AG04450 (cell line): Measurements from ENCODE around the gene HPD. TPM values are rescaled to one million over a fixed set of nuclear protein-coding genes. Genes with fewer than 3 reads are reported as not detected.

Source experiments
- CTCF ChIA-PET: fragments of 300-600, 350-600 bp; formaldehyde crosslinking; extraction: SDS; loops from one replicate; lab custom pipeline; 2022; ENCODE audit warnings: antibody characterized with exemption, inconsistent platforms; lab: Charles Lee
- POLR2A ChIA-PET: fragments of 350-600 bp; formaldehyde crosslinking; extraction: SDS; loops from one replicate; lab custom pipeline; 2021; ENCODE audit warnings: antibody characterized with exemption, inconsistent platforms; lab: Yijun Ruan, JAX
- DNase-seq: peaks from one replicate; pipeline ENCODE4 v3.0.0-alpha.2; 2011; ENCODE audit warnings: low read depth, low spot score
- H3K27ac ChIP-seq: one replicate; pipeline ENCODE4 v1.5.1; 2012; ENCODE audit warnings: low read depth, low read length, control low read depth
- H3K27me3 ChIP-seq: one replicate; pipeline ENCODE4 v1.6.0; 2012; ENCODE audit warnings: low read length; ENCODE audit not compliant: control insufficient read depth, insufficient read depth
- H3K4me3 ChIP-seq: 2 replicates; pipeline ENCODE4 v1.5.1; 2011; ENCODE audit warnings: mild to moderate bottlenecking, low read depth, low read length, control low read depth
- H3K9me3 ChIP-seq: 2 replicates; pipeline ENCODE4 v1.5.1; 2012; ENCODE audit warnings: low read length; ENCODE audit not compliant: control insufficient read depth, insufficient read depth
- CTCF ChIP-seq: IDR thresholded peaks from 2 replicates; pipeline ENCODE4 v1.5.1; 2011; ENCODE audit warnings: low read depth, low read length, control low read depth, inconsistent platforms
- polyA plus RNA-seq: library from polyadenylated mRNA; depleted of rRNA; stranded (reverse); fragments of >200 nt; gene quantifications from 2 replicates; pipeline ENCODE4 v1.2.3, GENCODE V29; 2011; rRNA removed
- small RNA-seq: library from RNA; depleted of rRNA; stranded (forward); fragments of <200 nt; gene quantifications from one replicate; pipeline ENCODE3, GENCODE V24; 2012; ENCODE audit warnings: low read depth; ENCODE audit not compliant: insufficient read length

HPD gene
- polyA plus RNA-seq, 1 experiment: 0.05 TPM

GRCh38 chr12:121789800-121790728 lies 68.6 kb downstream of the HPD start:
- Histone ChIP-seq H3K9me3 (no peaks in the 10 kb centered on the region; the same call in 1 of the 2 replicates), H3K4me3 (no peak overlapping the region), H3K27ac (no peak overlapping the region), H3K27me3 (no peaks in the 10 kb centered on the region)
- no peak for TF ChIP-seq CTCF
- ChIA-PET POLR2A (no interaction called here), CTCF (interaction anchor here (0.6 to 1.2 kb wide), 2 partner anchors 13 to 17 kb away, joined by 3 to 4 read pairs; no protein-coding TSS in a partner anchor)
- DNase-seq: no peak

Small RNAs within 50 kb of the gene (small RNA-seq; reads per million reads assigned to genes)
- gene AC069503.3: not detected
- not detected for gene RF00017
- gene RNU7-170P: not detected

Other genes starting within 250 kb of the HPD start
- gene ORAI1, start 232.3 kb downstream of the HPD start, polyA plus RNA-seq: 13.6 and 19.0 TPM in 2 replicates
- 0.35 and 0.78 TPM in 2 replicates for gene MORN3, start 189.2 kb downstream of the HPD start, polyA plus RNA-seq
- 11.1 and 13.3 TPM in 2 replicates for gene TMEM120B, start 146.1 kb downstream of the HPD start, polyA plus RNA-seq
- gene RHOF, start 65.2 kb downstream of the HPD start, polyA plus RNA-seq: 5.3 TPM in 2 replicates
- 1.1 and 1.6 TPM in 2 replicates for gene SETD1B, start 54.9 kb downstream of the HPD start, polyA plus RNA-seq
- 57.7 and 76.1 TPM in 2 replicates for gene PSMD9, start 29.9 kb upstream of the HPD start, polyA plus RNA-seq
- 16.0 and 16.1 TPM in 2 replicates for gene CFAP251, start 59.7 kb upstream of the HPD start, polyA plus RNA-seq
- gene BCL7A, start 163.0 kb upstream of the HPD start, polyA plus RNA-seq: 4.4 and 4.6 TPM in 2 replicates
- gene MLXIP, start 219.9 kb upstream of the HPD start, polyA plus RNA-seq: 5.8 and 8.4 TPM in 2 replicates